ENCODE measurements around the gene ITCH.

The ITCH gene

DNA sequence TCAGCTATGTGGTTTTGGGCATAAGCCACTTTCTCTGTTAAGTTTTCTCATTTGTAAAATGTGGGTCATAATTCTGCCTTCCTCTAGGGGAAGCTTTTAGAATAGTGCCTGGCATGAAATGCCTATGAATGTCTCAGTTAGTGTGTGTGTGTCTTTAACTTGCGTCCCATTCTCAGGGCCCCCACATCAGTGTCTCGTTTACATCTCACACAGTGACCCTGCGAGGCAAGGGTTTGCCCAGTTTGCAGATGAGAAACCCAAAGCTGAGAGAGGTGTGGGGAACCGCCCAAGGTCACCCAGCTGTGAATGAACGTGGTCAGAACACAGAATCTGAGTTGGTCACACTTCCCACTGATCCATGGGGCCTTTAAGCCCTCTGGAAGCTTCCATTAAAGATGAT, 167.3 kb downstream of the ITCH start:
- DNase-seq (ENCODE audit: low spot score), result no peak

DNA sequence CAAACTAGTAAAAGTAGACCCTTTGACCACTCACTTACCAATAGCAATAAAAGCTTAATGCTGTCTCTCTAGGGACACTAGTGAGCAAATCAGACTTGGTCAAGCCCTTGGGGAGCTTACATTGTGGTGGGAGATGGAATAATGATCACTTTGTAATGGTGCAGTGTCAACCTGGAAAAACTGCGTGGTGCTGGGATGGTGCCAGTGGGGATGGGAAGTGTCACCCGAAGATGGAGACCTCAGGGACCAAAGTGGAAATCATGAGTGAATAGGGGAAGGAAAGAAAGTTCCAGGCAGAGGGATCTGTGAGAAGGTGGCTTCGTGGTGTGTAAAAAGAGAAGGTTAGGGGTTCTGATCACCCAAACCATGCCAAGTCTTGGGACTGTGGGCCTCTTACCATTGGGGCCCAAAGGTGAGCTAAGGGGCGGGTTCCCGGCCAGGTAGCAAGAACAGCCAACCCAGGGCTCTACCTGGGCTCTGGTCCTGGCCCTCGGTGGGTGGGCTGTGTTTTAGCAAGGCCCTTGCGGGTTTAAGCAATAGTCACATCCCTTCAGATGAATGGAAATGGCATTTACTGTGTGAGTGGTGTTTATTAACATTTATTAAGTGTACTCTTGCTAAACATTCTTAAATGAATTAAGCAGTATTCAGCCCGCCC, 168.7 kb downstream of the ITCH start:
- no peak for DNase-seq (ENCODE audit: low spot score)

DNA sequence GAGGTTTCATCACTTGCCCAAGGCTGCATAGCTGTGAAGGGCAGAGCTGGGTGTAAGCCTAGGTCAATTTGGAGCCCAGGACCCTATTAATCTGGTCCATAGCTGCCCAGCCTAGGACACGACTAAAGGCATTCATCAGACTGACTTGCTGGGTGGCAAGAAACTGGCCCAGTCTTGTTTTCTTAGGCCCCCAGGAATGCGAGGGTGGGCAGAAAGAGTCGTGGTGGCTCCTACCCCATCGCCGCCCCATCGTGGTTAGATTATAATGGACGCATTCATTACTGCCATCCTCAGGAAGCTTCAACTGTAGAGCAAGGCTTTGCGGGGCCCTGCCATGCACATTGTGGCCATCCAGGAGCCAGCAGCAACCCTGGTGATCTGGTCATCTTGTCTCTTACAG, 169.2 kb downstream of the ITCH start:
- DNase-seq (ENCODE audit: low spot score), result no peak

DNA sequence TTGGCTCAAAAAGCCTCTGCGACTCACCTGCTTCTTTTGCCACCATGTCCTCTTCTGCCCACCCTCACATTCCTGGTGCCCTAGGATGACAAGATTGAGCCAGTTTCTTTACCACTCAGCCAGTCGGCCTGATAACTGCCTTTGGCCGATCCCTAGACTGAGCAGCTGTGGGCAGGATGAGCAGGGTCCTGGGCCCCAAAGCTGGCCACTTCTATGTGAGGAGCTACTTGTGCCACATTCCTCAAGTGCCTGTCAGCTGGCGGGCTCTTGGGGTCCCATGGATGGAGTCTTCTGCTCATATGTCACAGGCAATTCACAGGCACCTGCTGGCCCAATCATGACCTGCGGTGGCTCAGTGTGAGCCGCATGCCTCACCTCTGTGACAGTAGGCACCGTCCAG, 169.7 kb downstream of the ITCH start:
- DNase-seq (ENCODE audit: low spot score), result no peak

DNA sequence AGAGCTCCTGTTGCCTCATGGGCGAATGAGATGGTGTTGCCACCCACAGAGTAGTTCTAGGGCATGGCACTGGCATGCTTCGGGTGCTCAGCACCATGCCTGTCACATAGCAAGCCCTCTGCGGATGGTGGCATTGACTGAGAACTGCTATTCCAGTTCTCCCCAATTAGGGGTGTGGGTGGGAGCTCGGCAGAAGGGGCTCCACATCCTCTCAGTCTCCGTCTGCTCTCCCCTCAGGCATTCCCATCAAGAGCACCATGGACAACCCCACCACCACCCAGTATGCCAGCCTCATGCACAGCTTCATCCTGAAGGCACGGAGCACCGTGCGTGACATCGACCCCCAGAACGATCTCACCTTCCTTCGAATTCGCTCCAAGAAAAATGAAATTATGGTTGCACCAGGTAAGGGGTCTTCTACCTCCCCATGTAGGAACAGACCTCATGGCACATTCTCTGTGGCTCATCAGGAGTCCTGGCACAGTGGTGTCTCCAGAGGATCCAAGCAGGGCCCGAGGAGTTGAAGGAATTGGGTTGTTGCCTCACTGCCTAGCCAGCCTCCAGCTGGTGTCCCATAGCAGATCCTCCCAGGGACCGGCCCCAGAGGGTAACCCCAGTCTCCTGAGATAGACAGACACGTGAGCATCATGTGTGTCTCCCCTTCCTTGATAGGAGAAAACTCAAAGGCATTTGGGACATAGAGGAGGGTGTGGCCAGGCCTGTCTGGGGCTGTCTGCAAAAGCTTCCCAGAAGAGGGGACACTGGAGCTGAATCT, 171.5 kb downstream of the ITCH start:
- DNase-seq (ENCODE audit: low spot score), result no peak

DNA sequence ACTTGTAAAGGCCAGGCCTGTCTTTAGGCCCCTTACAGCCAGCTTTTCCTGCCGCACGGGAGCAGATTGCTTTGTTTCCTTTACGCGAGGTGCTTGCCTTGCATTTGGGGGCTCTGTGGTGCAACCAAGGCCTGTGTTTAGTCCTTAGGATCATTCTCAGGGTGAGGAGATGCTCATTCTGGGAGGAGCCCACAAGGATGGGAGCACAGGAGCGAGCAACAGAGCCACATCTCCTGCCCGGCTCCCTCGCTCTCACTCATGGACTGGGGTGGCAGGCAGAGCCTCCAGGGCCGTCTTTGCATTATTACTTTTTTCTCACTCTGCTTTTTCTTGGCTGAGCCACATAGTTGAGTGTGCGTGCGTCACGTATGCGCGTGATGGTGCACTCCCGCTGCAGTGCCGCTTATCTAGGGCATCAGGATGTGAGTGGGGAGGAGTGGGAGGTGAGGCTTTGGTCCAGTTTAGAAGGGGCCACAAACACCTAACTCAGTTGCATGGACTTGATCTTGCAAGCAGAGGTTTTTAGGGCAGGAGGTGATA, 172.3 kb downstream of the ITCH start:
- no peak for DNase-seq (ENCODE audit: low spot score)

DNA sequence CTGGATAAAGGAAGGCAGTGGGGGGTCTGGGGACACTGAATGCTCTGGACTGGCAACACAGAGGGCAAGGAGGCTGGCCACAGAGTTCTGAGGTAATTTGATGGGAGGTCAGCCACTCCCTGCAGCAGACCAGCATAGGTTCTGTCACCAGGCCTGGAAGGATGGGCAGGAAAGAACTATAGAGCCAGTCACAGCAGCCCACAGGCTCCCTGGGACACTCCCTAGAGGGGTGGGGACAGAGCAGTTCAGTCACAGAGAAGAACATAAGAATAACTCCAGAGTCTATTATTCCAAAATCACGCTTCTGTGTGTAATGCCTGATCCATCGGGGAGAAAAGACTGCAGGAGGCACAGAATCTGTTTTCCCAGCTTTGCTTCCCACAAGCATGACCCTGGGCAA, 172.8 kb downstream of the ITCH start:
- DNase-seq (ENCODE audit: low spot score), result no peak

DNA sequence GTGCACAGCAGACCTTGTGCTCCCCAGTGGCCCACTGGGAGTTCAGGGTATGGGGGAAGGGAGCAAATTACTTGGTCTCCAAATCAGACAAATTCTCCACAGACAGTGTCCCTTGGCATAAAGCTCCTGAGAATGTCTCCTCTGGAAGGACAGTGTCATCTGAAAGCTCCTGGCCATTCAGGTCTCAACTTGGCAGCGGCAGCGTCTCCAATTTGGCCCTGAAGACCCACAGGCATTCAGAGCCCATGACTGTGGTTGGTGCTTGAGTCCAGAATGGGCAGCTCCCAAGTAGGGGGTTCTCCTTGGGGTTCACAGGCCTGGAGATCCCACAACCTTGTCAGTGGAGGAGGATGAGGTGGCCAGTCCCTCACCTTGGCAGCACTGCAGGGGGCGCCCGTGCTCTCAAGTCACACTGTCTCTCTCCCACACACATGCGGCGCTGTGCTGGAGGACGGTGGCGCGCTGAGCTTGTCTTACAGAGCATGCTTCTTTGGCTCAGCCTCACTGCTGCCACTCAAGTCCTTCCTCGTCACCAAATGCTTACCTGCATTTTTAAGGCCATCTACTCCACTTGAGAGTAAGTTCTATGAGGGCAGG, 173.8 kb downstream of the ITCH start:
- no peak for DNase-seq (ENCODE audit: low spot score)

DNA sequence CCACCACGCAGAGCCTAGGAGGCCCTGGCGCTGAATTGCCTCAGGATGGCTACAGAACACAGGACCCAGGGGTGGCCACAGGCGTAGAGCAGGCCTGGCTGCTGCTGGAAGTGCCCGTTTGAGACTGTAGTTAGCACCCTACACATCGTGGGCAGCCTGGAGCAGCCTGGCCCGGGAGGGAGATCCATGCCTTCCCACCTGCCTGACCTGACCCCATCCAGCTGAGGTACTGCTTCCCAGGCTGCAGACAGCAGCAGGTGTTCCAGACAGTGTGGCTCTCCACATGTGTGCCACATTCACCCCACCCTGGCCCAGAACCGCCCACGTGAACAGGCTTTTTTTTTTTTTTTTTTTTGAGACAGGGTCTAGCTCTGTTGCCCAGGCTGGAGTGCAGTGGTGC, 174.6 kb downstream of the ITCH start:
- no peak for DNase-seq (ENCODE audit: low spot score)

DNA sequence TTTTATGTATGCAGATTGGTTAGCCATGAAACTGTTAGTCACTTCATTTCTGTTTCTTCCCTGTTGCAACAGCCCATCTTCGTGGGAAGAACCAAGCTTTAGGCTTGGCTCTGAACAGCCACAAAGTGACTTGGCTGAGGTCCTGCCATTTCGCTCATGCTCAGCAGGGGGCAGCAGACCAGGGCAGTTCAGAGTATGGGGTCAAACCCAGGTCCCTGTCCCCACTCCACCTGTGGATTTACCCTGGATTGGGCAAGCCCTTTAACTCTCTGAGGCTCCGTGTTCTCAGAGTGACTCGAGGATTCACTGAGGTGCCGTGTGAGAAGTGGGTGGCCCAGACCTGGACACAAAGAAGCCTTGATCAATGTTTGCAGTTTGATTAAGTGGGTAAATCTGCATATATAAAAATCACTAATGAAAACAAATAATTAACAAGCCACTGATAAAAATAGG, 175.6 kb downstream of the ITCH start:
- DNase-seq (ENCODE audit: low spot score), result peak; percentile 86

DNA sequence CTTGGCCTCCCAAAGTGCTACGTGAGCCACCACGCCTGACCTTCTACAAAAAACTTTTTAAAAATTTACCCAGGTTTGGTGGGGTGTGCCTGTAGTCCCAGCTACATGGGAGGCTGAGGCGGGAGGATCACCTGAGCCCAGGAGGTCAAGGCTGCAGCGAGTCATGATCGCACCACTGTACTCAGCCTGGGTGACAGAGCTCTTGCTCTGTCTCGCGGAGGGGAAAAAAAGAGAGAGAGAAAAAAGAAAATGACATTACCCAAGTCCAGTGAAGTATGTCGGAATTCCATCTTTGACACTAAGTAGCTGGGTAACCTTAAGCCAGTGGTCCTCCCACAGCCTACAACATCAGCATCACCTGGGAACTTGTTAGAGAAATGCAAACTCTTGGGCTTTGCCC, 176.7 kb downstream of the ITCH start:
- no peak for DNase-seq (ENCODE audit: low spot score)

DNA sequence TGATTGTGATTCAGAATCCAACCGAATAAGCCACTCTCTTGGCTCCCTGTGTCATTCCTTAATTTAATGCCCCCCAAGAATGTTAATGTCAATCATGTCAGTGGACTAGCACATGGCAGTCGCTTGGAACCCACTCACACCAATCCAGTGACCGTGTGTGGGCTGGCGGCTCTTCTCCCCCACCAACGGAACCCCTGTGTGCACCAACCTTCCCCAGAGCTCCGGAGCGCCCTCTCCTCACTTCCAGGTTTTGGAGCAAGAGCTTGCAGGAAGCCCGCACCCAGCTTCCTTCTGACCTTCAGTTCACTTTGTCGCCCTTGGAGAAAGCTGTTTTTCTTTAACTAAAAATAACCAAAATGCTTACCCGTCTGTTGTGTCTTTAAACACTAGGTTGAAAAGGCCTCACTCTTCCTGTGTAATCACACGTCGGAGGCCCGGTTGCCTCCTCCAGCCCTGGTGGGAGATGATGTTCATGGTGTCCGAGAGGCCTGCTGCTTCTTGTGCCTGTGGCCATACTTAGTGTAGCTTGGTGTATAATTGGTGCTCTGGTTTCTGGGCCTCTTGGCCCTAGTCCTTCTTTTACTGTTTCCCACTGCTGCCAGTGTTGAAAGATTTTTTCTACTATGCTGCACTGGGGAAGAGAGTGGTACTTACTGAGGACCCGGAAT, 177.7 kb downstream of the ITCH start:
- DNase-seq (ENCODE audit: low spot score), result no peak

DNA sequence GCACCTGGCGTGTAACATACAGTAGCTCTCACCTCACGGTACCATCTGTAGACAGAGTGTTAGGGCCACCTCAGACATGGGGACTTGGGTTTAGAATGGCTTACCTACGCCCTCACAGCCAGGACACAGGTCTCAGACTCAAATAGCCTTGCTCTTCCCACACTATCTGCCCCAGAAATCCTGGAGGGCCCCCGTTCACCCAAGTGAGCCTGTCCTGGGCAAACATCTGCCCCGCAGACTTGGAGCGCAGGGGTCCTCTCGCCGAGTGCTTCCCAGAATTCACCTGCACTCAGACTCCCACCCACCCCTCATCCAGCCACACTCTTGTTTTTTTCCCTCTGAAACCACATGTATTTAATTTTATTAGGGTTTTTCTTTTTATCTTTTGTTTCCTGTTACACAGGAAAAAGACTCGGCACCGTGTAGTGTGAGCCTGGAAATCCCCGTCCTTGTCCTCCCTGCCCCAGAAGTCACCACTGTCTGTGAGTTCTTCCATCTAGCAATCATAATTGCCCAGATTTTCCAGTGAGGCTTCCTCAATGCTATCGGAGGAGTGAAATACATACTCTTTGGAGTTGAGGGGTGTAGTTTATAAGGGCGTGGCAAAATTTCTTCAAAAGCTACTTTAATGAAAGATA, 178.3 kb downstream of the ITCH start:
- DNase-seq (ENCODE audit: low spot score), result no peak

DNA sequence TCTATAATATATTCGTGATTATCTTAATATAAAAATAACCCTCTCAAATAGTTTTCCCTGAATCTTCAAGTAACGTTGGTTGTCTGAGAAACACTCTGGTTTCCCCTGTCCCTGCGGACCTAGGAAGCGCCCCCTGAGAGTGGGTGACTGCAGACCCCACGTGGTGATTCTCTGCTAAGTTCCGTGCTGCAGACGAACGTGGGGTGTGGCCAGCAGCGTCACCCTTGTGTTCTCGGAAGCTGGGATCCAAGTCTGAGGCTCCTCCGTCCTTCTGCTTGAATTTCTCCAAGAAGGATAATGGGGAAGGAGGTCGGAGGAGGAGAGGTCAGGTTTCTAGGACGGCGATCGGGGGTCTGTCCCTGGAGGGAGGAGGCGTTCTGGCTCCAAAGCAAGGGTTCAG, 178.8 kb downstream of the ITCH start:
- DNase-seq (ENCODE audit: low spot score), result no peak

DNA sequence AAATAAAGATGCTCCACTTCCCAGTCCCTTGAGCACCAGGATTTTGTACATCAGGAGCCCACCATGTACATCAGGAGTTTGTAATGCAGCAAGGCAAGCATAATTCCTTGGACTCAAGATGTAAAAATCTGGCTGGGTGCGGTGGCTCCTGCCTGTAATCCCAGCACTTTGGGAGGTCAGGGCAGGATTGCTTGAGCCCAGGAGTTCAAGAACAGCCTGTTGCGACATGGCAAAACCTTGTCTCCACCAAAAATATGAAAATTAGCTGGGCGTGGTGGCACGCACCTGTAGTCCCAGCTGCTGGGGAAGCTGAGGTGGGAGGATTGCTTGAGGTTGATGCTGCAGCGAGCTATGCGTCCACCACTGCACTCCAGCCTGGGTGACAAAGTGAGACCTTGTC, 179.4 kb downstream of the ITCH start:
- no peak for DNase-seq (ENCODE audit: low spot score)

DNA sequence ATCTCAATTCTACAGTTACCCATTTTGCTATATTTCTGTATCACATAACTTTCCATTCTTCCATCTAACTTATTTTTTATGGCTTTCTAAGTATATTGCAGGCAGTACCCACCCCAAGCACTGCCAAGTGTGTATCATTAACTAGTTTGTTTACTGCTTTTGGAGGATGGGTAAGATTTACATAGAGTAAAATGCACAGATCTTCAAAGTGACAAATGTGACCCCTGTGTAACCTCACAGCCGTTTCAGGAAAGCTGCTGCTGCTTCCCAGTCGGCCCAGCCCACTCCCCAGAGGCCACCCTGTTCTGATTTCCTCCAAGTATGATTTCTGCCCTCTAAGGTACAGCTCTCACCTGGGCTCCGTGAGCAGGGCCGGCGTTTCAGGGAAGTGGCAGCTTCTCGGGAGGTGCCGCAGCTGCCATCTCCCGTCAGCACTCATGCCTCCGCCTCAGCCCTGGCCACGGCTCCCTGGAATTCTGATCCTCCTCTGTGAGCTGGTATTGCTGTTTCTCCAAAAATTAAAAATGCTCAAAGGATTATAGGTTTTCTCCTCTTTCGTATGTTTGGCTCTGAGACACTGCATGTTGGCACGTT, 180.5 kb downstream of the ITCH start:
- no peak for DNase-seq (ENCODE audit: low spot score)

DNA sequence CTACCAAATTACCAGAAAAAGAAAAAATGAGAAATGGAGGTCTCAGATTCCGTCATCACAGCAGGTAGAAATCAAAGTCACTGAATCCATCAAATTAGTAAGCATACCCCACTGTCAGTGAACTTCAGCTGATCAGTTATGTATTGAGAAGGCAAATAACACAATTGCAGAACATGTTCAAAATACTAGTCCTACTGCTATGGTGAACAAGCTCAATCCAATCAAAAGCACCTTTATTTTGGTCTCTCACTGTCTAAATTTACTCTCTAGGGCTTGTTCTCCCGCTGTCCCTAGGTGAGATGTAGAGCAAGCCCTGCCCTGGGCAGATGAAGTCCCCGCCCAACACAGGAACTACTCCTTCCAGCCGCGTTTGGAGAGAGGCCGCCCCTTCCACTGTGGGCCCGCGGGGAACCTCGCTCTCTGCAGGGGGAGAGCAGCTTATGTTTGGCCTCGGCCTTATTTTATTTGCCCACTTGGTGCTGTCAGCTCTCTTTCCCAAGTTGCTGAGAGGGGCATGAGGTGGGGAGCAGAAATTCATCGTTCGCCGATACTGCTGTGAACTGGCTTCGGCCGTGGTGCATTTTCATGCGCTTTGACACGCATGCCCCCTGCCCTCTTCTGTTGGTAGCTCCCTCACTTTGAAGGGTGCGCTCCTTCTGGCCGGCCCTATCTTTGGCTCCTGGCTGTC, 181.2 kb downstream of the ITCH start:
- DNase-seq (ENCODE audit: low spot score), result no peak

DNA sequence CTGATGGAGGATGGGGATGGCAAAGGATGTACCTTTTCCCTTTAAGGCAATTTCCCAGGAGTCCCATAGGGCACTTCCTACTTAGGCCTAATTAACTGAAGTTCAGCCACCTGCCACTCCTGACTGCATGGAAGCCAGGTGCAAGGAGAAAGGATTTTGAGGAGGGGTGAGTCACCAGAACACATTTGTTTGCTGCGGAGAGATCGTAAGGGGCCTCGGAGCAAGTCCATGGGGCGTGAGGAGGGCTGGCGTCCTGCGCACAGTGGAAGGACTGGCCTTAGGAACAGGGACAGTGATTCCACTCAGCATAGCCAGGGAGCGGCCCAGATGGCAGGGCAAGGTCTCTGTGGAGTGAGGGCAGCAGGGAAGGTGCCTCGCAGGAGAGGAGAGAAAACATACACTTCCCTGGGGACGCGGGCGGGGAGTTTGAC, 183.7 kb downstream of the ITCH start:
- no peak for DNase-seq (ENCODE audit: low spot score)

DNA sequence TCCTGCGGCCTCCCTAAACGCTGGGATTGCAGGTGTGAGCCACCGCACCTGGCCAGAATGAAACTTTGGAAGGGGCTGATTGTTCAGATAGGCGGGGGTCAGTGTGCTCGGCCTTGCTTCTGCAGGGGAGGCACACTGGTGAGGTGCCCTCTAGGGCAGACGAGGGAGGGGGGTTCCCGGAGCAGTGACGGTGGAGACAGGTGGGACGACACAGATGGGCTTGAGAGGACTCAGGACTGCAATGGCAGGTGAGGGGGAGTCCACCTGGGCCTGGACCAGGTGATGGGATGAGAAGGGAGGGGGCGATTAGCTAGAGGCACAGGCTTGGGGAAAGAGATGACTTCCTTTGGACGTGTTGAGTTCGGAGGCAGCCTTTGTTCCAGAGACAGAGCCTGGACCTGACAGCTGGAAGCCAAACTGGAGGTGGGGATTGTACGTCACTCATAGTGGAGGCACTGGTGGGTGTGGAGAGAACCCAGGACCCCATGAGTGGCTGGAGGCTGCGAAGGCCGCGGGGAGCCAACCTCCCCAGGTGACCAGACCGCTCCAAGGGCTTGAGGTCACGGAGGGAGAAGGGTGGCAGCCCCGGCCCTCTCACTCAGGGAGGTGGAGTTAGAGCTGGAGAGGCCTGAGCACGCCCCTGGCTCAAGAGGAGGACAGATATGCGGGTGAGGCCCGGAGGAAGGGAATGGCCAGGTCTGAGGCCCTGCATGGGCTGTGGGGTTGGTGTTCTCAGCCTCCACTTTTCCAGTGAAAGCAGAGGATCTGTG, 185.0 kb downstream of the ITCH start:
- no peak for DNase-seq (ENCODE audit: low spot score)

DNA sequence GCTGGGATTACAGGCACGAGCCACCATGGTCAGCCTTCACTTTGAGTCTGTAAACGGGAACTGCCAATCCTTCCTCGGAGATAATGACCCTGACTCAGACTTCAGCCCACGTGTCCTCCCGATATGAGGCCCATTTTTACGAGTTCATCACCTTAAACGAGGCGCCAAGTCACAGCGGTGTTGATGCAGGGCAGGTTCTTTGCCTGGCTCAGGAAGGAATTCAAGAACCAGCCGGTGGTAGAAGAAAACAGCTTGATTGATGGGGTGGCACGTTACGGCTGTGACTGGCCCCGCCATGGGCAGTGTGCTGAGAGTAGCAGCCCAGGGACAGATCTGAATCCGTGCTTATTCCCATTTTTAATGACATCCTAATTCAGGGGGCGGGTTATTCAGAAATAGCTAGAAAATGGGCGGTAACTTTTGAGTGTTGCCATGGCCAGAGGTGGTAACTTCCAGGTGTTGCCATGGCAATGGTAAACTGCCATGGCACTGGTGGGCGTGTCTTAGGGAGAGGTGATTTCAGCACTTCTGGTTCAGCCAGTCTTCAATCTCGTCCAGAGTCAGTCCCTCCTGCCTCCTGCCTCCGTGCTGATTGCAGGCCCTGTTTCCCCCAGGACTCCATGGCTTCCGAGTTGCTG, 186.3 kb downstream of the ITCH start:
- DNase-seq (ENCODE audit: low spot score), result no peak
